Cardiac septum (tissue), 1 donor: ENCODE measurements around the gene DRAP1. TPM values are rescaled to one million over a fixed set of nuclear protein-coding genes. Genes with fewer than 3 reads are reported as not detected.
"Not testable (repeated sequence)": the region's sequence is repeated elsewhere in the genome, so short reads cannot be mapped to it uniquely, and the experiment has no call there.

ENCODE experiments used
- DNase-seq: peaks from one replicate; pipeline ENCODE4 v3.0.0-alpha.2; 2020; ENCODE audit warnings: low spot score
- intact Hi-C: fragments of 100-400 bp; cut with DNase I; formaldehyde crosslinking; loops from one replicate; pipeline ENCODE4 v1.14.0; 2022
- total RNA-seq: library from RNA; stranded (reverse); fragmentation: NEBNext Ultra II Directional; extraction: Animal tissue kit (Norgen Biotek cat#: 25700); gene quantifications from one replicate; pipeline ENCODE4 v1.2.1, GENCODE V29; 2021
- donor health status: DM: no; HTN: no; CAD: no.

Gene DRAP1
- total RNA-seq, 1 donor from 2014 or later = 113 TPM

GRCh38 chr11:65950711-65951110 lies 31.5 kb downstream of the DRAP1 start:
- intact Hi-C loops, DNase-seq: not testable (repeated sequence)

DNA sequence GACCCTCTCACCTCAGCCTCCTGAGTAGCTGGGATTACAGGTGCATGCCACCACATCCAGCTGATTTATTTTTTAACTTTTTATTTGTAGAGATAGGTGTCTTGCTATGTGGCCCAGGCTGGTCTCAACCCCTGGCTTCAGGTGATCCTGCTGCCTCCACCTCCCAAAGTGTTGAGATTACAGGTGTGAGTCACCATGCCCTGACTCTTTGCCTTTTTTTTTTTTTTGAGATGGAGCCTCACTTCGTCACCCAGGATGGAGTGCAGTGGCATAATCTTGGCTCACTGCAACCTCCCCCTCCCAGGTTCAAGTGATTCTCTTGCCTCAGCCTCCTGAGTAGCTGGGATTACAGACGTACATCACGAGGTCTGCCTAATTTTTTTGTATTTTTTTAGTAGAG lies 32.4 kb downstream of the DRAP1 start:
- intact Hi-C loops = not testable (repeated sequence)

DNA sequence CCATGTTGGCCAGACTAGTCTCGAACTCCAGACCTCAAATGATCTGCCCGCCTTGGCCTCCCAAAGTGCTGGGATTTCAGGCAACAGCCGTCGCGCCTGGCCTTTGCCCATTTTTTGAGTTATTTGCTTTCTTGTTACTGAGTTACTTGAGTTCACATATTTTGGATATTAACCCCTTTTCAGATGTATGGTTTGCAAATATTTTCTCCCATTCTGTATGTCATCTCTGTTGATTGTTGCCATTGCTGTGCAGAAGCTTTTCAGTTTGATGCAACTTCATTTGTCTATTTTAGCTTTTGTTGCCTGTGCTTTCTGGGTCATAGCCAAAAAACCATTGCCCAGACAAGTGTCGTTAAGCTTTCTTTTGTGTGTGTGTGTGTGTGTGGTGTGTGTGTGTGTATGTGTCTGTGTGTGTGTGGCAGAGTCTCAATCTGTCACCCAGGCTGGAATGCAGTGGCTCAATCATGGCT lies 32.9 kb downstream of the DRAP1 start:
- intact Hi-C loops = no loop called here
- no peak for DNase-seq

More for the DNA sequence above, 32.4 kb downstream of the DRAP1 start:
- not testable (repeated sequence) for DNase-seq

GRCh38 chr11:65953471-65953870 lies 34.2 kb downstream of the DRAP1 start:
- no peak for DNase-seq
- intact Hi-C loops = no loop called here

GRCh38 chr11:65954771-65955170 lies 35.5 kb downstream of the DRAP1 start:
- DNase-seq = no peak
- intact Hi-C loops = loop anchor here (5.0 kb wide), 1 partner anchor 308 kb away; no protein-coding TSS in a partner anchor

DNA sequence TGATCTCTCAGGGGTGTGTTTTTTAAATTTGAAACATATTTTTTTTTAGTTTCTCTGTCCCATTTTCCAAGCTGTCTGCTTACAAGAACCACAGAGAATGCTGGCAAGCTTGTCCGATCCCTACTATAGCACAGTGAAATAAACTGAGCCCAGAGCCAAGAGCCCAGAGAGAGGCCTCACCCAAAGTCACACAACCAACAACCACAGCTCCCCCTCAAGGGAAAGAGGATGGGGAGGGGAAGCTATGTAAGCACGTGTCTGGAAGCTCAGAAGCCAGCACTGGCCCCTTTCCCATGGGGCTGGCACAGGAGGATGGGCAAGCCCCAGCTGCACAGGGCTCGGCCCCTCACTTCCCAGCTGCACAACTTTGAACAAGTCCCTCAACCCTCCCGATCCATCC lies 39.1 kb downstream of the DRAP1 start:
- intact Hi-C loops = loop anchor here (5.0 kb wide), 1 partner anchor 304 kb away; no protein-coding TSS in a partner anchor

DNA sequence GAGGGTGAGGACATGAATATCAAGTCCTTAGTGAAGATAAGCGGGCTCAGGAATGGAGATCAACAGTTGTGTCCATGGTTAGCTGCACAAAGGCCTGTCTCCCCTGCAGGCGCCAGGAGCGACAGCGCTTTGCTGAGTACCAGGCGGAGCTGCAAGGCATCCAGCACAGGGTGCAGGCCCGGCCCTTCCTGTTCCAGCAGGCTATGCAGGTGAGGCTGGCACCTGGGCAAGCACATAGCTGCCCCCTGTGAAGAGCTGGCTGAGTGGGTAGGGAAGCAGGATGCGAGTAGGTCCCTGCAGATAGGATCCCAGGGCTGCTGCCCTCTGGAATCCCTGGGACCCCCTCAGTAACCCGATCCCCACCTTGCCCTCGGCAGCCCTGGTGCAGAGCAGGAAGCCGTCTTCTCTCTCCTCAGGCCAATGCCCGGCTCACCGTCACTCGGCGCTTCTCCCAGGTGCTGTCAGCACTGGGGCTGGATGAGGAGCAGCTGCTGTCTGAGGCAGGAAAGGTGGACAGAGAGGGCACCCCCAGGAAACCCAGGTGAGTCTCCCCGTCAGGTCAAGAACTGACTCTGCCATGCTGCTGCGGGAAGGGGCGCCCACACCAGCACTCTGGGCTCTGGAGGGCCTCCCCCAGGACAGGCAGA lies 39.7 kb downstream of the DRAP1 start:
- intact Hi-C loops = loop anchor here (5.0 kb wide), 1 partner anchor 303 kb away; no protein-coding TSS in a partner anchor
- no peak for DNase-seq

More for the DNA sequence above, 39.1 kb downstream of the DRAP1 start:
- DNase-seq = no peak

DNA sequence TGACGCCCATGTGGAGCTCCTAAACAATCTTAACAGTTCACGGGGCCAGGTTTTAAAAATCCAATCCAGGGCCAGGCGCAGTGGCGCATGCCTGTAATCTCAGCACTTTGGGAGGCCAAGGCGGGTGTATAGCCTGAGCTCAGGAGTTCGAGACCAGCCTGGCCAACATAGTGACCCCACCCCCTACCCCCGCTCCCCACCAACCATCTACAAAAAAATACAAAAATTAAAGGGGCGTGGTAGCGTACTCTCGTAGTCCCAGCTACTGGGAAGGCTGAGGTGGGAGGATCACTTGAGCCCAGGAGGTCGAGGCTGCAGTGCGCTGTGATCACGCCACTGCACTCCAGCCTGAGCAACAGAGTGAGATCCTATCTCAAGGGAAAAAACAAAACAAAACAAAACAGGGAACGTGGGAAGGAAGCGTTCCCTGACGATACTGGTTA lies 41.6 kb downstream of the DRAP1 start:
- no peak for DNase-seq
- intact Hi-C loops = loop anchor here (1.0 to 2.0 kb wide), 4 partner anchors 41 to 91 kb away; partner anchors contain the start of genes BANF1, C11orf68, DRAP1 and EIF1AD

DNA sequence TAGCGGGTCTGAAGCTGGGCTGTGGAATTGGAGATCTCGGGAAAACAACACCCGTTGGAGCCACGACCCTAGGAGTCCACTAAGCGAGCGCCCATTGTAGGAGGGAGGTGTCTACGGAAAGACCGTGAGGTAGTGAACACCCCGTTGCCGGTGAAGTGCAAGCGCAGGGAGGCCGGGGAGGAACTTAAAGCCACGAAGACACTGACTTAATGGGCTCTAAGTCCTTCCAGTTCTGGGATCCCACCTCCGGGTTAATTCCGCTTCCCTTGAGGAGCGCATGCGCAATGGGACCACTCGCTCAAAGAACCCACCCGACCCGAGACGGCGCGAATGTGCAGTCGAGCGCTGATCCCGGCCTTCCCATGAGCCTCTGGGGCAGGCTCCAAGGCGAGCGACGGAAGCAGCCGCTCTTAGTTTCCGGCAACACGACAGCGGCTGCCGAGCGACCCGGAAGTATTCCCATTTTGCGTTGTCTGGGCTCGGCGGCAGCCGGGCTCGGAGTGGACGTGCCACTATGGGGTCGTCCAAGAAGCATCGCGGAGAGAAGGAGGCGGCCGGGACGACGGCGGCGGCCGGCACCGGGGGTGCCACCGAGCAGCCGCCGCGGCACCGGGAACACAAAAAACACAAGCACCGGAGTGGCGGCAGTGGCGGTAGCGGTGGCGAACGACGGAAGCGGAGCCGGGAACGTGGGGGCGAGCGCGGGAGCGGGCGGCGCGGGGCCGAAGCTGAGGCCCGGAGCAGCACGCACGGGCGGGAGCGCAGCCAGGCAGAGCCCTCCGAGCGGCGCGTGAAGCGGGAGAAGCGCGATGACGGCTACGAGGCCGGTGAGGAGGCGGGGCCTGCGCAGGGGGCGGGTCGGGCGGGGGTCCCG lies 42.3 kb downstream of the DRAP1 start, which contains the start of gene SART1:
Gene SART1, plus strand, starts transcription at position 468 of the 874 bp plus-strand sequence. Its CDS starts 47 bp downstream, at position 515.
- peak; percentile 99 for DNase-seq
- intact Hi-C loops = loop anchor here (1.0 to 2.0 kb wide), 4 partner anchors 41 to 91 kb away; partner anchors contain the start of genes BANF1, C11orf68, DRAP1 and EIF1AD

DNA sequence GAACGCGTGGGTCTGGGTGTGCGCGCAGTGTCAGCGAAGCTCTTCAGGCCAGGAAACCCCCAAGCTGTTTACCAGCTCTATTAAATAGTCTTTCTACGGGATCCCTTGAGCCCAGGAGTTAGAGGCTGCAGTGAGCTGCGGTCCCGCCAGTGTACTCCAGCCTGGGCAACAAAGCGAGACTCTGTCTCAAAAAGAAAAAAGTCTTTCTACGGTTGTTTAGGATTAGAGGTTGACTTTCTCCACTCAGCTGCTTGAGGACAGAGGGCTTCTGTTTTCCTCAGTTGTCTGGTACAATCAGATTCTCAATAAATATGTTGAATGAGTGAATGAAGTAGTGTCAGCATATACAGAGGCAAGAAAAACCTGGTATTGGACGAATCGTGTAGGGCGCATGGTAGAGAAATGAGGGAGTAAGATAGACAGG lies 42.9 kb downstream of the DRAP1 start:
- intact Hi-C loops = no loop called here

GRCh38 chr11:65964906-65965305 lies 45.7 kb downstream of the DRAP1 start:
- intact Hi-C loops = no loop called here
- DNase-seq = no peak

More for the DNA sequence above, 42.9 kb downstream of the DRAP1 start:
- DNase-seq = no peak

- no peak for DNase-seq
- intact Hi-C loops = no loop called here
Observed at GRCh38 chr11:65965986-65966762, 46.9 kb downstream of the DRAP1 start.

- intact Hi-C loops = no loop called here
- no peak for DNase-seq
Observed at GRCh38 chr11:65967329-65967934, 48.2 kb downstream of the DRAP1 start.

DNA sequence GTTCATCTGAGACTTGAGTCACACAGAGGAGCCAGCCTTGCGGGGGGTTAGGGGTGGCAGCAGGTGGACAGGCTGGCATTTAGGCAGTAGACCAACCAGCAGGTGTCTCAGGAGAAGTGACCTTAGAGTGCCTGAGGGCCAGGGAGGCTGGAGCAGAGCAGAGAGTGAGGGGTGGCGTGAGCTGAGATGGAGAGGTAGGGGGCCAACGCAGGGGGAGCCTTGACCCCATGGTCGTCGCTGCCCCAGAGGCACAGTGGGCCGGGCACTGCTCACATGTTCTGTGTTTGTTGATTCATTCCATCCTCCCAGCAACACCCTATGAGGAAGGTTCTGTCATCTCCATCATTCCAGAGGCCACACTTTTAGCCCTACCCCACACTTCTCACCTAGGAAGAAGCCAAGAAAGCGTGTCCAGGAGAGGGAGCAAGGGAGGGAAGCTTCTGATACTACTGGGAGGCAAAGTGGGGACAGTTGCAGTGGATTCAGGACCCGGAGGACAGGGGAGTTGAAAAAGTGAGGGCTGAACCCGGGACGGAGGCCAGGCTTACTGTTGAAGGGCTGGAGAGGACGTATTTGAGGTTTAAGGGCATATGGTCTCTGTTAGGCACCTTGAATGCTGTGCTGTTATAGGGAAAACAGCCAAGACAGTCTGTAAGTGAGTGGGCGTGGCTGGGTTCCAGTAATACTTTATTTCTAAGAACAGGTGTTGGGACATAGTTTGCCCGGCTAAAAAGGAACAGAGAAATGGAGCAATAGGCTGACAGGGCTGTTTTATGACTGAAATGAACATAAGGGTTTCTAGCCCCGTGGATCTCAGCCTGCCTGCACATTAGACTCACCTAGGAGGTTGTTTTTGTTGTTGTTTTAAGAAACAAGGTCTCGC lies 49.6 kb downstream of the DRAP1 start:
- intact Hi-C loops = no loop called here
- DNase-seq = no peak
